Neural progenitor cell (in vitro differentiated cells): ENCODE measurements around the gene SPTAN1.

Experiments
- EZH2phosphoT487 ChIP-seq: fragments of 200-600 bp; sonication (generic); IDR thresholded peaks from 2 replicates; pipeline ENCODE4 v1.6.1; 2017; ENCODE audit warnings: antibody characterized with exemption
- TF ChIP-seq, protein P1 (sequence below): fragments of 200-600 bp; sonication (generic); IDR thresholded peaks from 2 replicates; pipeline ENCODE4 v1.5.1; 2017; ENCODE audit warnings: antibody characterized with exemption, mild to moderate bottlenecking

DNA sequence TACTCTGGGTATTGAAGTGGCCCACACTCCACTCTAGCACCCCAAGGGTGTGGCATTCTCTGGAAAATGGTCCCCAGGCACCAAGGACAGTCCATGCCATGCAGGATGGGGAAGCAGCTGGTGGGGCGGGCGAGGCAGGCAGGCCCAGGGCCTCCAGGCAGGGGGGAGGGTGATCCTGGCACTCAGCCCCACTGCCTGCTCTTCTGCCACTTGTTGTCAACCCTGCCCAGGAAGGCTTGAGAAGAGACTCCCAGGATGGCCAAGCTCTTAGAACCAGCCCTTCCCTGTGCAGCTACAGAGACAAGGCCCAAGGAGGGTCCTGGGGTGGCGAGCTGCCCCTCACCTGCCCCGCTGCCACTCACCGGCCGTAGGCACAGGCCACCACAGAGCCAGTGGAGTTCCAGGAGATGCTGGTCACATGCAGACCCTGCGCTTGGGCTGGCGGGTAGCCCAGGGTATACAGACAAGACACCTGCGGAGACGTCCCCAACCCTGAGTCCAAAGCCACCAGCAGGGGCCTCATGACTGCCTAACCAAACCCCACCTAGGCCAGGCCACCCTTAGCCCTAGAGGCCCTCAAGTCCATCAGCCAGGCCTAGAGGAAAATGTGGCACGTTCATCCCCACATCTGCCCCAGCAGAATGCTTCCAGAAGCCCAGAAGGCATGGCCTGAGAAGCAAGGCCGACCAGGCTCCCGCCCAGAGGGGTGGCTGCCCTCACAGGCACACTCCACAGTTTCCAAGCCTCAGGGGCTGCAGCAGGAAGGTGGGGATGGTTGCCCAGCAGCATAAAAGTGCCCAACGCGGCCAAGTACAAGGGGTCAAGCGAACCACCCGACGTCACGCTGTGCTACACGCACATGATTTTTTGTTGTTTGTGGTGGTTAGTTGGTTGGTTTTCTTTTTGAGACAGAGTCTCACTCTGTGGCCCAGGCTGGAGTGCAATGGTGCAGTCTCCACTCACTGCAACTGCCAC is 84.5 kb downstream of the SPTAN1 start:
- TF ChIP-seq, protein P1, sequence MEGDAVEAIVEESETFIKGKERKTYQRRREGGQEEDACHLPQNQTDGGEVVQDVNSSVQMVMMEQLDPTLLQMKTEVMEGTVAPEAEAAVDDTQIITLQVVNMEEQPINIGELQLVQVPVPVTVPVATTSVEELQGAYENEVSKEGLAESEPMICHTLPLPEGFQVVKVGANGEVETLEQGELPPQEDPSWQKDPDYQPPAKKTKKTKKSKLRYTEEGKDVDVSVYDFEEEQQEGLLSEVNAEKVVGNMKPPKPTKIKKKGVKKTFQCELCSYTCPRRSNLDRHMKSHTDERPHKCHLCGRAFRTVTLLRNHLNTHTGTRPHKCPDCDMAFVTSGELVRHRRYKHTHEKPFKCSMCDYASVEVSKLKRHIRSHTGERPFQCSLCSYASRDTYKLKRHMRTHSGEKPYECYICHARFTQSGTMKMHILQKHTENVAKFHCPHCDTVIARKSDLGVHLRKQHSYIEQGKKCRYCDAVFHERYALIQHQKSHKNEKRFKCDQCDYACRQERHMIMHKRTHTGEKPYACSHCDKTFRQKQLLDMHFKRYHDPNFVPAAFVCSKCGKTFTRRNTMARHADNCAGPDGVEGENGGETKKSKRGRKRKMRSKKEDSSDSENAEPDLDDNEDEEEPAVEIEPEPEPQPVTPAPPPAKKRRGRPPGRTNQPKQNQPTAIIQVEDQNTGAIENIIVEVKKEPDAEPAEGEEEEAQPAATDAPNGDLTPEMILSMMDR = no peak
- TF ChIP-seq EZH2phosphoT487 = no peak
